HG03378 (cell line): ENCODE results near the gene DGCR2.
"Not testable (repeated sequence)": the region's sequence is repeated elsewhere in the genome, so short reads cannot be mapped to it uniquely, and the experiment has no call there.

Experiments
- ATAC-seq: cut with Tn5 transposase; IDR thresholded peaks from one replicate; pipeline ENCODE4 v1.9.1; 2021; ENCODE audit warnings: mild to moderate bottlenecking, moderate library complexity; ENCODE audit not compliant: unreplicated experiment

The DGCR2 gene

GRCh38 chr22:18988958-18989357, 133.3 kb downstream of the DGCR2 start:
- no peak for ATAC-seq

DNA sequence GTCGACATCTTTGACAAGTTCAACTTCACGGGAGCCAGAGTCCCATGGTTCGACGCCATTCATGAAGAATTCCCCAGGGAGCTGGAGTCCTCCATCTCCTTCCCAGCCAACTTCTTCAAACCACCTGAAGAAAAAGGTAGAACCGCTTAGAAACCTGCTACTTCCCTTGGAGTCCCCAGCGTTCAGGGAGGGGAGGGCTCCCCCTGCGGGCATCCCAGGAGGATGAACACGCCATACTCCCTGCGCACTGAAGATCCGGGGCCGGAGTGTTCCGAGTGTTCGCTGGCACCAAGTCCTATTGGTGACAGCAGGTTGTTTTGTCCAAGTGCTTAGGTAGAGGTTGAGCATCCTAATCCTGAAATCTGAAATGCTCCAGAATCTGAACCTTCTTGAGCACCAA, 134.4 kb downstream of the DGCR2 start:
- no peak for ATAC-seq

GRCh38 chr22:18987114-18987513, 135.1 kb downstream of the DGCR2 start:
- ATAC-seq, result not testable (repeated sequence)
